HG03432 (cell line): ENCODE results near the gene NEURL2.
"Not testable (repeated sequence)": the region's sequence is repeated elsewhere in the genome, so short reads cannot be mapped to it uniquely, and the experiment has no call there.

ENCODE experiments used
- ATAC-seq: cut with Tn5 transposase; IDR thresholded peaks from one replicate; pipeline ENCODE4 v1.9.1; 2021; ENCODE audit warnings: mild to moderate bottlenecking, moderate library complexity; ENCODE audit not compliant: unreplicated experiment

NEURL2 gene, protein sequence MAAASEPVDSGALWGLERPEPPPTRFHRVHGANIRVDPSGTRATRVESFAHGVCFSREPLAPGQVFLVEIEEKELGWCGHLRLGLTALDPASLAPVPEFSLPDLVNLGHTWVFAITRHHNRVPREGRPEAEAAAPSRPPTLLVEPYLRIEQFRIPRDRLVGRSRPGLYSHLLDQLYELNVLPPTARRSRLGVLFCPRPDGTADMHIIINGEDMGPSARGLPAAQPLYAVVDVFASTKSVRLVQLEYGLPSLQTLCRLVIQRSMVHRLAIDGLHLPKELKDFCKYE

DNA sequence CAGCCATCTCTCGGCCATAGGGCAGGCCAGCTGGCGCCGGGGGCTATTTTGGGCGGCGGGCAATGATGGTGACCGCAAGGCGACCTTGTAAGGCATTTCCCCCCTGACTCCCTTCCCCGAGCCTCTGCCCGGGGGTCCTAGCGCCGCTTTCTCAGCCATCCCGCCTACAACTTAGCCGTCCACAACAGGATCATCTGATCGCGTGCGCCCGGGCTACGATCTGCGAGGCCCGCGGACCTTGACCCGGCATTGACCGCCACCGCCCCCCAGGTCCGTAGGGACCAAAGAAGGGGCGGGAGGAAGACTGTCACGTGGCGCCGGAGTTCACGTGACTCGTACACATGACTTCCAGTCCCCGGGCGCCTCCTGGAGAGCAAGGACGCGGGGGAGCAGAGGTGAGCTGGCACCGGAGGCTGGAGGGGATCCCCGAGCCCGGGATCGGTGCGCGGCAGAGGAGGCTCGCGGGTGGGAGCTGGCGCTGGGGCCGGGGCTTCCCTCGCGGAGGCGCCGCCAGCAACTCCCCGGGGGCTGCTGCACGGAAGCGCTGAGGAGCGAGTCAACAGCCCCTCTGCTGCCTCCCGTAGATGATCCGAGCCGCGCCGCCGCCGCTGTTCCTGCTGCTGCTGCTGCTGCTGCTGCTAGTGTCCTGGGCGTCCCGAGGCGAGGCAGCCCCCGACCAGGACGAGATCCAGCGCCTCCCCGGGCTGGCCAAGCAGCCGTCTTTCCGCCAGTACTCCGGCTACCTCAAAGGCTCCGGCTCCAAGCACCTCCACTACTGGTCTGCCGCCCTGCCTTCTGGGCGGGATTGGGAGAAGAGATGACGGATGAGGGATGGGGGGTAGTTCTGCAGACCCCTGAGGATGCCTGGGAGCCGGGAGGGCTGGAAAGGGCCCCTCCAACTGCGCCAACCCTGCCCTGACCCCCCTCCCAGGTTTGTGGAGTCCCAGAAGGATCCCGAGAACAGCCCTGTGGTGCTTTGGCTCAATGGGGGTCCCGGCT lies at the start of gene NEURL2, which contains the start of gene CTSA:
TSS of gene NEURL2 (minus strand) at position 224 of the 999 bp plus-strand sequence. CDS start at position 7, 217 bp downstream.
TSS of gene CTSA (plus strand) at position 351 of the 999 bp plus-strand sequence. CDS start at position 585, 234 bp downstream.
- ATAC-seq, result peak; percentile 71

DNA sequence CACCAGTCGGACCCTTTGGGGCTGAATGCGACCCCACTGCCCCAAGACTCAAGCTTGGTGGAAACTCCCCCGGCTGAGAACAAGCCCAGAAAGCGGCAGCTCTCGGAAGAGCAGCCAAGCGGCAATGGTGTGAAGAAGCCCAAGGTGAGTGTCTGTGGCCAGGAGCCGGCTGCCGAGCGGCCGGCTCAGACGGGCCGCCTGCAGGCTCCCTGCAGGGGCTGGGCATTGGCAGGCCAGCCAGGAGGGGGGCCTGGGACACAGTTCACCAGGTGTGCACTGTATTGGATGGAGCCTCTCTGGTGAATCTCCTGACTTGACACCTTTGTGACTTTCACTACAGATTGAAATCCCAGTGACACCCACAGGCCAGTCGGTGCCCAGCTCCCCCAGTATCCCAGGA lies 49.5 kb upstream of the NEURL2 start:
- no peak for ATAC-seq

DNA sequence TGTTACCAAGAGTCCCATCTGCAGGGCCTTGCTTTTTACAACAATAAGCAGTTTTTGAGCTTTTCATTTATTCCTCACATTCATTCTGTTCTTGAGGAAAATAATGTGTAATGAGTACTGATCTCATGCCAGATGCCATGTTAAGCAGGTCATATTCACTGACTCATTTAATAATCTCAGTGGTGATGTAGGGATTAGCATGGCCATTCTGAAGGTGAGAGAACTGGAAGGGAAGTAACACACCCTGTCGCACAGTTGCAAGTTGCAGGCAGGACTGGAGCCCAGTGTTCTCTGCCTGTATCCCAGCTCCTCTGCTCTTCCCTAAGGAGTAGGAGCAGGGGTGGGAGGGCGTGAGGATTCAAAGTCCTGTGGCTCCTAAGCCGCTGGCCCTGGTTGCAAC lies 49.0 kb upstream of the NEURL2 start:
- no peak for ATAC-seq

DNA sequence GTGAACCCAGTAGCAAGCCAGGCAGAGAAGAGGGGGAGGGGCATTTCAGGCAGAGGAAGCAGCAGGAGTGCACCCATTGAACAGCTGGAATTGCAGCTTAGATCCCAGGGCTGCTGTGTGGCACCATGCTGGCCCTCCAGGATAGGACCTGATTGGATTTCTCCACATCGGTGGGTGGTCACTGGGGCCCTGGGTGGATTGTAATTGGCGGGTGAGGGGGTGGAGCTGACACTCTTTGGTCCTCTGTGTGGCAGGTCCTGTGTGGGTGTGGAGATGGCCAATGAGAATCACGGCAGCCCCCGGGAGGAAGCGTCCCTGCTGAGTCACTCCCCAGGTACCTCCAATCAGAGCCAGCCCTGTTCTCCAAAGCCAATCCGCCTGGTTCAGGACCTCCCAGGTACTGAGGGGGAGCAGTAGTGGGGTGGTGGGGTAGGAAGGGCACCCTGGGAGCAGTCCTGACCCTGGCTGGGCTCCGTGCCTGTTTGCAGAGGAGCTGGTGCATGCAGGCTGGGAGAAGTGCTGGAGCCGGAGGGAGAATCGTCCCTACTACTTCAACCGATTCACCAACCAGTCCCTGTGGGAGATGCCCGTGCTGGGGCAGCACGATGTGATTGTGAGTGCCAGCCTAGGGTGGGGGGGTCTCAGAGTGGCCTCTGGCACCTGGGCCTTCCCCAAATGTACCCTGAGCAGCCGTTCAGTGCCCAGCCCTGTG lies 47.9 kb upstream of the NEURL2 start:
- no peak for ATAC-seq

DNA sequence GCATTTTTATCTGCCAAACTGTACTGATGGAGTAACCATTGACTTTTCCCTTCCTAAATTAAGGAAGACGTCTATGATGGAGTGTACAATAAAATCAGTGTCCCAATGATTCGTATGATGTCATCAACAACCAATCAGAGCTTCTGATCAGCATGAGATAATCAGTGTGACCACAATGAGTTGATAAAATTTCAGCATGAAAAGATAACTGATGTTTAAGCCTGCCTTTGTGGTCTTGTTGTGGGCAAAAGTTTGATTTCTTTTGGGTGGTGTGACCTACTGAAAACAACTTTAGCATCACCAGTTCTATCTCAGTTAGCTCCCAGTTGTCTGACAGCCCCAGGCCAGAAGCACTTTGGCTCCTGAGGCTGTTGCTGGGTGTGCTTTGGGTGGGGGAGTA lies 46.8 kb upstream of the NEURL2 start:
- ATAC-seq, result no peak

DNA sequence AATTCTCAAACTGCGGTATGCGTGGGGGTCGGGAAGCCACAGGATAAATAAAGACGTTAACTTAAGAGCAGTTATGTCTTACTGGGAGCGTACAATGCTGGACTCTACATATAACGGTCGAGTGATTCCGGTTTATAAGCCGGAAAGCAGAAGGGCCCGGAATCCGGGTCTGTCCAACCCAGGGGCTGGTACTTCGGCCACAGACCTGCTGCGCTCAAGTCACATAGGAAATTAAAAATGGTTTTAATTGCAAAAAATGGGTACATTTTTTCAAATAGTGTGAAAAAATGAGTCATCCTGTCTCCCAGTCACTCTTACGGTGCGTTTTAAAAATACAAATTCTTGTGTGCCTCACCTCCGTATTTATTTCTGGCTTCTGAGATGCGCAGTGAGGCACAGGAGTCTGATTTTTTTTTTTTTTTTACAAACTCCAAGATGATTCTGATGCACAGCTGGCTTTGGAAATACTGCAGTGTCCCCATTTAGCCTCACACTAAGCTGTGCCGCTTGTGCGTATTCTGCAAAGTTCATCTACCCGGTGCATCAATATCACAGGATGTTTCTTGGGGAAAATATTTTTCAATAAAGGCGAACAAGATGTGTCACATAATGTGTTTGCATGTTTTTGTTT lies 44.5 kb upstream of the NEURL2 start:
- ATAC-seq, result no peak

DNA sequence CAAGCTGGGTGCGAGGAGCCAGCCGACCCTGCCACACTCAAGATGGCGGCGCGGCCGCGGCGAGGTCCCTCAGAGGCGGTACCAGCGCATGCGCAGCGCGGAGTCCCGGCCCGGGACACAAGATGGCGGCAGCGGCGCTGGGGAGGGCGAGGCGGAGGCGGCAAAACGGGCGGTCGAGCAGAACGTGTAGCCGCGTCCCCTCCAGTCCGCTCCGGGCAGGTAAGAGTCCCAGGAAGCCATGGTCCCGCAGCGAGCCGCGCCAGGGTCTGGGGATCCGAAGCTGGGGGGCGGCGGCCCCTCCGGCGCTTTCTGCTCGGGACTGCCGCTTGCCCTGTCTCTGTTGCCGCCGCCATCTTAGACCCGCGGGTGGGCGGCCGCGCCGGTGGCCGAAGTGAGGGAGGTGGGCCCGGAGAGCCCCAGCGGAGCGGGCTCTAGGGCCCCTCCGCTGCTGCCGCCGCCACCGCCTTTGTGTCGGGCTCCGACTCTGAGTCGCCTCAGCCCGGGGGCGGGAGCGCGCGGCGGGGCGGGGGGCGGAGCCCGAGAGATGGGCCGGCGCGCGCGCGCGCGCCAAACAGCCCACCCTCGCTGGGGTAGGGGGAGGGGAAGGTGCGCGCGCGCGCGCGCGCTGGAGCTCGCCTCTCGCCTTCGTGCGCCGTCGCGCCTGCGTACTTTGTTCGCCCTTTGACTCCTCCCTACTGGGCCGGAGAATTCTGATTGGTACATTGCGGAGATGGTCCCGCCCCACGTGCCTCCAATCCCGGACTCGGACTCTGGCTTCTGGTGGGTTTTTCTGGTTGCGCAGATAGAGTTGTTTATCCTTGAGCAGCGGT lies 43.8 kb upstream of the NEURL2 start, which contains the start of gene PCIF1:
TSS of gene PCIF1 (plus strand) at position 98 of the 830 bp plus-strand sequence. CDS start 4,317 bp downstream, outside the sequence.
- ATAC-seq, result peak; percentile 75

DNA sequence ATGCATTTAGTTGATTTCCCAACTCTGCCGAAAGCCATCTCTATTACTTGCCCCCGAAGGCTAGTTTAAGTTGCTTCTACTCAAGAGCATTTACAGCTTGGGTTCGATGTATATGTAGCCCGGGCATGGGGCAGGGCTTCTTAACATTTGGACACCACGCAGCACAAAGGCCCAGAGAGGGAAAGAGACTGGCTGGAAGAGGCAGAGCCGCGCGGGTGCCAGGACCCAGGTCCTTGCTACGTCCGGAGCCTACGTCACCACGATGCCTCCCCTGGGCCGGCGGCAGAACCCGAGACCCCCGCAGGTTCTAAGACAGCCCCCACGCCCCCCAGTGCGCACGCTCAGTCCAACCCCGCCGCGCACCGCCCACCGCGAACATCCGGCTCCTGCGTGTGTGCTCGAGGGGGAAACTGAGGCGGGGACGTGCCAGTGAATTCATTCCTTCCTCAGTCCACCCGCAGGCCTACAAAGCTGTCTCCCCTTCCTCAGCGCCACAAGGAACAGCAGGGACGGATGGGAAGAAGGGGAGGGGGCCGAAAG lies 43.1 kb upstream of the NEURL2 start:
- ATAC-seq, result peak; percentile 29

DNA sequence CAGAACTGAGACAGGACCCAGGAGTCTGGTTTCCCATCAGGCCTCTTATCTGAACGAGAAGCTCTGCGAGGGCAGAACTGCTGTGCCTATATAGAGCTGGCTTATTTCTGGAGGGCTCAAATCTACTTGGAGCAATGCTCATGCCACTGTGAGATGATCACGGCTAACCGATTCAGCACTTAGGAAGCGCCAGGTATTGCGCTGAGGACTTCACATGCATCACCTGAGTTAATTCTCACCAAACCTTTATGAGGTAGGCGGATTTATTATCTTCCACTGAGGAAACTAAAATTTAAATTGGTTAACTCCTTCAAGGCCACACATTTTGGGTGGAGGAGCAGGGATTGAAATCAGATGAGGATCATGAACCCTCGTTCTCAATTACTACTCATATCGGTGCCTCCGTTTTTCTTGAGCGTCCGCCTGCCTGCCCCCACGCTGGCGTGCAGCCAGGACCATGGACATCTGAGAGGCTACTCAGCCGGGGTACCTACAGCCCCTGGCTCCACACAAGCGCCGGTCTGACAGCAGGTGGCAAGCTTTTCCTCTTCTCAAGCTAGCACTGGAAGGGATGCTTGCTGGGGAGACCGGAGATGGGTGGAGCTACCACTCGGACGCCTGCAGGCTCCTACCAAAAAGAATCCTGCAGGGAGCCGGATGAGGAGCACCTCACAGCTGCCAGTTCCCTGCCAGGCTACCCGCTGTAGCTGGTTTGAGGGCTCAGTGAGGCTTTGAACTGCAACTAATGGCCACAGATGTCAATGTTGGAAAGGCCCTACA lies 42.4 kb upstream of the NEURL2 start:
- ATAC-seq, result no peak

DNA sequence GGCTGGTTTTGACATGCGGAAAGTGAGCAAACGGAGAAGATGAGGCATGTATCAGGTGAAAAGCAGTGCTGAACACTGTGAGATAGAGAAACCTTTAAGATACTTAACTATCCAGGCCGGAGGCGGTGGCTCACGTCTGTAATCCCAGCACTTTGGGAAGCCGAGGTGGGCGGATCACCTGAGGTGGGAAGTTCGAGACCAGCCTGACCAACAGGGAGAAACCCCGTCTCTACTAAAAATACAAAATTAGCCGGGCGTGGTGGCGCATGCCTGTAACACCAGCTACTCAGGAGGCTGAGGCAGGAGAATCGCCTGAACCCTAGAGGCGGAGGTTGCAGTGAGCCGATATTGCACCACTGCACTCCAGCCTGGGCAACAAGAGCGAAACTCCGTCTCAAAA lies 40.7 kb upstream of the NEURL2 start:
- ATAC-seq, result not testable (repeated sequence)

DNA sequence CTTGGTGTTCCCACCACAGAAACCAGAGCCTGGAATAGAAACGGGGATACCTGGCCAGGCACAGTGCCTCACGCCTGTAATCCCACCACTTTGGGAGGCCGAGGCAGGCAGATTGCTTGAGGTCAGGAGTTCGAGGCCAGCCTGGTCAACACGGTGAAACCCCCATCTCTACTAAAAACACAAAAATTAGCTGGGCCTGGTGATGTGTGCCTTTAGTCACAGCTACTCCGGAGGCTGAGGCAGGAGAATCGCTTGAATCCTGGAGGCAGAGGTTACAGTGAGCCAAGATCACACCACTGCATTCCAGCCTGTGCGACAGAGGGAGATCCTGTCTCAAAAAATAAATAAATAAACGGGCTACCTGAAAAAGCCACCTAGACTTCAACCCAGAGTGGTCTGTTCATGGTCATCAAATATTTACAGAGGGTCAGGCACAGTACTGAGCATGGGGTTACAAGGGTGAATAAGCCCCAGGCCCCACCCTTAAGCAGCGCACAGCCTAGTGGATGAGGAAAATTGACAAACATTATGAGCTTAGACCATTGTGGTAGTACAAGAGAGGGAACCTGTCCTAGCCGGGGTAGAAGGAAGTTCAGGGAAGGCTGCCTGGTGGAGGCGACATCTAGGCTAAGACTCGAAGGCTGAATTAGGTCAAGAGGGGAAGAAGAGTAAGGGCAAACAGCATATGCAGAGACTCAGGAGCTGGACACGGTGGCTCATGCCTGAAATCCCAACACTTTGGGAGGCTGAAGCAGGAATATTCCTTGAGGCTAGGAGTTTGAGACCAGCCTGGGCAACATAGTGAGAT lies 36.3 kb upstream of the NEURL2 start:
- ATAC-seq, result no peak

DNA sequence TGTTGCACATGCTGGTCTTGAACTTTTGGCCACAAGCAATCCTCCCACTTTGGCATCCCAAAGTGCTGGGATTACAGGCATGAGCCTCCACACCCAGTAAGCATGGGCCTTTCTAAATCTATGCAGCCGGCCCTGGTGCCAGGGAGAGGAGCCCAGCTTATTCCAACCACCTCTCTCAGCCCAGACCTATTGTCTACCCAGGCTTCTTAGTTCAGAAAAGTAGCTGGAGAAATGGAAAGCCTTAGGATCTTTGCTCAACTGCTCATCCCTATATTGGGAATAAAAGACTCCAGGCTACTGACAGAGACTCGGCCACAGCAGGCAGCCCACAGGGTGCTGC lies 35.7 kb upstream of the NEURL2 start:
- ATAC-seq, result no peak

DNA sequence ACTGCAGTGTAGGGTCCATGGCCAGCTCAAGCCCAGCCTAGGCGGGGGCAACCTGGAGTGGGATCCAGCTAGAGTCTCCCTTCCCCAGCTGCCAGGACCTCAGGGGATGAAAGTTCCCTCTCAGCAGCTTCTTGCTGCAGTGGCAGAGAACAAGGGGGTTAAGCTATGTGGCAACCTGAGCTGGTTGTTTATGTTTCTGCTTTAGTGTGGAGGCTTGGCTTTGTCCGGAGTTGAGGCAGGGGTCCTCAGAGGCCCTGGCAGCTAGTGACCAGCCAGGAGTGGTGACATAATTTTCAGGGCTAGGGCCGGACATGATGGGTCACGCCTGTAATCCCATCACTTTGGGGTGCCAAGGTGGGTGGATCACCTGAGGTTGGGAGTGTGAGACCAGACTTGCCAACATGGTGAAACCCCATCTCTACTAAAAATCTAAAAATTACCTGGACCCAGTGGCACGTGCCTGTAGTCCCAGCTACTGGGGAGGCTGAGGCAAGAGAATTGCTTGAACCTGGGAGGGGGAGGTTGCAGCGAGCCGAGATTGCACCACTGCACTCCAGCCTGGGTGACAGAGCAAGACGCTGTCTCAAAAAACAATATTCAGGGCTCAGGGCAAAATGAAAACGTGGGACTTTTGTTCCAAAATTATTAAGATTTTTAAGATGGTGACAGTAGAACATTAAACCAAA lies 35.0 kb upstream of the NEURL2 start:
- ATAC-seq, result no peak

DNA sequence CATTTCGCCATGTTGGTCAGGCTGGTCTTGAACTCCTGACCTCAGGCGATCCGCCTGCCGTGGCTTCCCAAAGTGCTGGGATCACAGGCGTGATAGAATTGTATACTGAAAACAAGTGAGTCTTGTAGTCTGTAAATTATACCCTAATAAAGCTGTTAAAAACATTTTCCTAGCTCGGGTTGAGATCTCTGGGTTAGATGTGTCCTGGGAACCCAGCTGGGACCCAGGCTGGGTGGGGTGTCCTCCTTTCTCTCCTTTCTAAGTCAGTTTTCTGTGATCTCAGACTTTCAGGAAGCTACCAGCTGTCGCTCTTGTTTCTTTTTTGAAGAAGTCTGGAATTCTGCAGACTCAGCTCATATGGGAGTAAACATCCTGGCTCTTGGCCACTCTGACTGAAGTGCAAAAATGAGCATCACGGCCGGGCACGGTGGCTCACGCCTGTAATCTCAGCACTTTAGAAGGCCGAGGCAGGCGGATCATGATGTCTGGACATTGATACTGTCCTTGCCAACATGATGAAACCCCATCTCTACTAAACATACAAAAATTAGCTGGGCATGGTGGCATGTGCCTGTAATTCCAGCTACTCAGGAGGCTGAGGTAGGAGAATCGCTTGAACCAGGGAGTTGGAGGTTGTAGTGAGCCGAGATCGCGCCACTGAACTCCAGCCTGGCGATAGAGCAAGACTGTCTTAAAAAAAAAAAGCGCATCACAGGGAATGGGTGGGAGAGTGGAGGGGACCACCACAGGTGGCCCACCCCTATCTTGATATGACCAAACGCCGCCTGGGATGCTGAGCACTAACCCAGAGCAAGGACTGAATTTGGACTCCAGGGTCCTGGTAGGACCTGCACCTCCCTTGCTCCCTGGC lies 33.6 kb upstream of the NEURL2 start:
- no peak for ATAC-seq

DNA sequence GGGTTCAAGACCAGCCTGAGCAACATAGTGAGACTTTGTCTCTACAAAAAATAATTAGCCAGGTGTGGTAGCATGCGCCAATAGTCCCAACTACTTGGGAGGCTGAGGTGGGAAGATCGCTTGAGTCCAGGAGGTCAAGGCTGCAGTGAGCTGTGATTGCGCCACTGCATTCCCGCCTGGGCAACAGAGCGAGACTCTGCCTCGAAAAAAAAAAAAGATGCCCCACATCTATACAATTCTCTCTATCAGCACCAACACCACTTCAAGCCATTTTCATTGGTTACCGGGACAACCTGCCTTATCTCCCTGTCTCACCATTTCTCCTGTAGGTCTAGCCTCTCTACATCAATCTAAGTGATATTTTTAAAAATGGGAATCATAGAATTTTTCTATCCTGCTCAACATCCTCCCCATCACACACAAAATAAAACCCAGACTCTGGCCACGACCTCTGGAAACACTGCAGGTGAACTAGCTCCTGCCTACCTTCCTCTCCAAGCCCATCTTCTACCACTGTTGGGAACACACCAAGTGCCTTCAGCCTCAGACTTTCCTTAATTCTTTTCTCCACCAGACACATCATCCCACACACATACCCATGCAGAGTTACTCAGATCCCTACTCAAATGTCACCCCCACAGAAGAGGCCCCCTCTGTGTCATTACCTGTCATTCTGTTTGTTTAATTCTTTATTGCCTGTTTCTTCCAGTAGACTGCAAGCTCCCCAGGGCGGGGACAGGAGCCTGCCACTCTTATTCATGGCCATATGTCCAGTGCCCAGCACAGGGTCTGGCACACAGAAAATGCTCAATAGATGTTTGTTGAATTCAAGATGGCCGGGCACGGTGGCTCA lies 30.6 kb upstream of the NEURL2 start:
- no peak for ATAC-seq
